Stomach smooth muscle (tissue), 2 donors: ENCODE data around the gene ALKBH3.
A peak's percentile ranks its signal among the peaks of the same experiment; 100 is the strongest.

ENCODE experiments used
- H3K27ac ChIP-seq: one replicate; pipeline ENCODE4 v1.7.0; 2013; ENCODE audit warnings: mild to moderate bottlenecking, low read length, inconsistent platforms
- H3K27me3 ChIP-seq, 2 donors: one replicate each; pipeline ENCODE4 v1.7.0; 2013; ENCODE audit warnings: low read length in 2 of 2; ENCODE audit not compliant: insufficient read depth in 2 of 2, control insufficient read depth in 1 of 2
- H3K36me3 ChIP-seq, 2 donors: one replicate each; pipeline ENCODE4 v1.7.0; 2013; ENCODE audit warnings: low read length in 2 of 2; ENCODE audit not compliant: control insufficient read depth in 2 of 2, insufficient read depth in 2 of 2
- H3K4me1 ChIP-seq: one replicate; pipeline ENCODE4 v1.7.0; 2013; ENCODE audit warnings: low read length; ENCODE audit not compliant: control insufficient read depth, insufficient read depth
- H3K4me3 ChIP-seq, 2 donors: one replicate each; pipeline ENCODE4 v1.7.0; 2013; ENCODE audit warnings: low read length in 2 of 2
- H3K9ac ChIP-seq, 2 donors: one replicate each; pipeline ENCODE4 v1.7.0; 2013; ENCODE audit warnings: low read length in 2 of 2, mild to moderate bottlenecking in 1 of 2
- H3K9me3 ChIP-seq, 2 donors: one replicate each; pipeline ENCODE4 v1.7.0; 2013; ENCODE audit warnings: low read length in 2 of 2; ENCODE audit not compliant: control insufficient read depth in 2 of 2
- donor health status: healthy.
- donor health status: Pancreatic carcinoma.

Gene ALKBH3

DNA sequence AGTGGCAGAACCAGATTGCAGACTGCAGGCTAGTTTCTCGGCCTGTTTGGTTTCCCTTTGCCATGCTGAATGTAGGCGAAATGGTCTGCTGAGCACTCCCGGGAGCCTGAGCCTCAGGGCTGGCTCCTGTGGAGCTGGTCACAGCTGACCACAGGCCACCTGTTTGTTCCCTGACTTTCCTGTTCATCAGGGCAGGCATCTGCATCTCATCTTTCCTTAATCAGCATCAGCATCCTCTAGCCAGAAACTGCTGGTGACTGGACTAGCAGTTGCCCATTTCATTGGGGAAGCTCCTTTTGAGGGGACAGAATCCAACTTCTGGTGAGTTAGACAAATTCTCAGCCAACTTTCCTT lies 41.6 kb downstream of the ALKBH3 start:
- peak overlapping the region; percentile 95 for H3K27ac ChIP-seq
- peaks cover 4 to 9% of the 10 kb centered on the region in 2 donors for H3K36me3 ChIP-seq
- peak overlapping the region in 1 of 2 donors; percentile 62 for H3K4me3 ChIP-seq
- H3K9ac ChIP-seq: peak overlapping the region; percentile 44 to 58
- peaks cover 78% of the 10 kb centered on the region for H3K4me1 ChIP-seq
- H3K9me3 ChIP-seq: no peaks in the 10 kb centered on the region
- no peaks in the 10 kb centered on the region for H3K27me3 ChIP-seq

DNA sequence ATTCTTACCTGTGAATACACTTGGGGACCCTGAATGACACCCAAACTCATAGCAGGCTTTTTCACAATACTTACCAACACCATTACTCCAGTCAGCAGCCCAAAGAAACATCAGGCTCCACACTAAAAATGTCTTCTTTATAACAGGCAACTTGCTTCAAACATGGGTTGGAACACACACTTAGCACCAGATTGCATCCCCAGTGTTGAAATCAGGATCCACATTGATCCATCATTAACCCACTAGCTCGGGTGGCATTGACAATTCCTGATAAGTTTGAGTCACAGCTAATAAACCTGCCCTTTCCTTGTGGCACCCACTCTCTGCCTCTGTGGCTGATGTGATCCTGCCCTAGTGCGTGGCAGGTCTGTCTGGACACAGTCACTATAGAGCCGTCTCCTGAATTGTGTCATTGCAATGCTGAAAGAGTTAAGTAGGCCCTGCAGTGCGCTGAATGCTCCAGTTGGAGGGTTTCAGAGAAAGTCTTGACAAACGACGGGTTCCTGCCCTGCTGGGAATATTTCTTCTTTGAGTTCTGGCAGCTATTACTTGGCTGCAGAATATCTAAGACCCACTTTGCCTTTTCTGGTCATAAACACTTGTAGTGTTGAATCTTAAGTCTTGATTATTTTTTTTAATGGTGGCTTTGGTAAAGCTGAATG lies 42.2 kb downstream of the ALKBH3 start:
- Histone ChIP-seq H3K4me3 (peak overlapping the region in 1 of 2 donors; percentile 24), H3K4me1 (peaks cover 78% of the 10 kb centered on the region), H3K9me3 (no peaks in the 10 kb centered on the region)

DNA sequence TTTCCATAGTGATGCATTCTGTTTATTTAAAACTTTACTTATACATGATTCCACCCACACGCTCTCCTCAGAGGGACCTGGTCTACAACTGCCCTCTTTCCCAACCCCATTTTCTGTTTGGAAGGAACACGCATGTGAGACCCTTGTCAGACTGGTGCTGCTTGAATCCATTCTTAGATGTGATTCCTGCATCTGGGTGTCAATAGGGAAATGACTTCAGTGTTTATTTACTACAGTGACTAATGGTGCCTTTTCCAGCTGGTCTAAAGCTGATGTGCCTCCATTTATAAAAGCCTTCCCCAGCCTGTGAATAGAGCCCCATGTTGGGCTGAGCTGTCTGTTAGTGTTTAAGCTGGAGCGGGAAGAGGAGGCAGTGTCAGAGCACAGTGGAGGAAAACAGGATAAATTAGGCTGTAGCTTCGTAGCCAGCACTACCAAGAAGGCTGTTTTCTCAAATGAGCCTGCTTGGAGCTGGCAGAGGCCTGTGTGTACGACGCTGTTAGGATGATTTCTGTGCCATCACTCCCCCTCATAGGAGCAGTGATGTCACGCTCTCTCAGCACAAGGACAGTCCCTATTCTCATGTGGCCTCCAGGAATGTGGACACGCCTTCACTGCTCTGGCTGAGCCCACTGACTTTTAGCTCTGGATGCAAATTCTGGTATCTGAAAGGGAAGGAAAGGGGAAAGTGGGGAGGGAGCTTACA lies 42.9 kb downstream of the ALKBH3 start:
- H3K4me1 ChIP-seq: peaks cover 78% of the 10 kb centered on the region
- no peaks in the 10 kb centered on the region for H3K9me3 ChIP-seq

More for the DNA sequence above, 42.2 kb downstream of the ALKBH3 start:
- no peaks in the 10 kb centered on the region for H3K27me3 ChIP-seq
- peaks cover 4 to 9% of the 10 kb centered on the region in 2 donors for H3K36me3 ChIP-seq
- peak overlapping the region; percentile 95 for H3K27ac ChIP-seq
- peak overlapping the region; percentile 29 to 44 for H3K9ac ChIP-seq

DNA sequence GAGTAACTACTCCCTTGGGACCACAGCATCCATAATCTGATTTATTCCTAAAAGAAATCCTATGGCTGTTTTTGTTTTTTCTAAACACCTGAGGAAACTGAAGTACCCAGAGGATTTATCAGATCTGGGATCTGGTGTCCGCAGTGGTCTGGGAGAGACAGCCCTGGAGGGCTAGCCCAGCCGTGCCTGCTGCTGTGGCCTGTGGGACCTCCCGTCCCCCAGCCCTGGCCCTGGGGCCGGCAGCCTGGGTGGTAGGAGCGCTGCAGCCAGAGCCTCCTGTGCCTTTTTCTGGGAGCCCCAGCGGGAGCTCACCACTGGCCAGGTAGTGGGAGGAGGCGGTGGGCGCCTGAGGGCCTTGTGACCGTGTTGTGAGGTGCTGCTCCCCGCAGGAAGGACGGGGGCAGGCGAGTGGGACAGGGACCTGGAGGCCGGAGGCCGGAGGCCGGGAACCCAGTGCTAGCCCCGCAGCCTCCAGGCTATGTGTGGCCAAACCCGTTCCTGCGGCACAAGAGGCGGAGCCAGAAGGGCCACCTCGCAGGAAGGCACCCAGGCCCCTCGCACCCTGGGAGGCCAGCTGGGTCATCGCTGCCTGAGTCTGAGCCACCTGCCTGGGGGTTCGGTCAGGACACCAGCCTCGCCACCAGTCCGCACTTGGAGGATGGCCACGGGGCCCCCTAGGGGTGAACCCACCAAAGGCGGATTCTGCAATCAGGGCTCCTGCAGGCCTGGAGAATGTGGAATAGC lies 43.7 kb downstream of the ALKBH3 start:
- H3K27ac ChIP-seq: peak overlapping the region; percentile 95
- H3K27me3 ChIP-seq: no peaks in the 10 kb centered on the region
- peaks cover 73% of the 10 kb centered on the region for H3K4me1 ChIP-seq
- no peaks in the 10 kb centered on the region for H3K9me3 ChIP-seq
- H3K36me3 ChIP-seq: peaks cover 0 to 6% of the 10 kb centered on the region in 2 donors
- peak overlapping the region; percentile 59 to 68 for H3K9ac ChIP-seq
- peak overlapping the region in 1 of 2 donors; percentile 35 for H3K4me3 ChIP-seq

More for the DNA sequence above, 42.9 kb downstream of the ALKBH3 start:
- Histone ChIP-seq H3K36me3 (peaks cover 0 to 9% of the 10 kb centered on the region in 2 donors), H3K27me3 (no peaks in the 10 kb centered on the region), H3K9ac (peak overlapping the region; percentile 59 to 68), H3K27ac (peak overlapping the region; percentile 95), H3K4me3 (peak overlapping the region in 1 of 2 donors; percentile 35)

DNA sequence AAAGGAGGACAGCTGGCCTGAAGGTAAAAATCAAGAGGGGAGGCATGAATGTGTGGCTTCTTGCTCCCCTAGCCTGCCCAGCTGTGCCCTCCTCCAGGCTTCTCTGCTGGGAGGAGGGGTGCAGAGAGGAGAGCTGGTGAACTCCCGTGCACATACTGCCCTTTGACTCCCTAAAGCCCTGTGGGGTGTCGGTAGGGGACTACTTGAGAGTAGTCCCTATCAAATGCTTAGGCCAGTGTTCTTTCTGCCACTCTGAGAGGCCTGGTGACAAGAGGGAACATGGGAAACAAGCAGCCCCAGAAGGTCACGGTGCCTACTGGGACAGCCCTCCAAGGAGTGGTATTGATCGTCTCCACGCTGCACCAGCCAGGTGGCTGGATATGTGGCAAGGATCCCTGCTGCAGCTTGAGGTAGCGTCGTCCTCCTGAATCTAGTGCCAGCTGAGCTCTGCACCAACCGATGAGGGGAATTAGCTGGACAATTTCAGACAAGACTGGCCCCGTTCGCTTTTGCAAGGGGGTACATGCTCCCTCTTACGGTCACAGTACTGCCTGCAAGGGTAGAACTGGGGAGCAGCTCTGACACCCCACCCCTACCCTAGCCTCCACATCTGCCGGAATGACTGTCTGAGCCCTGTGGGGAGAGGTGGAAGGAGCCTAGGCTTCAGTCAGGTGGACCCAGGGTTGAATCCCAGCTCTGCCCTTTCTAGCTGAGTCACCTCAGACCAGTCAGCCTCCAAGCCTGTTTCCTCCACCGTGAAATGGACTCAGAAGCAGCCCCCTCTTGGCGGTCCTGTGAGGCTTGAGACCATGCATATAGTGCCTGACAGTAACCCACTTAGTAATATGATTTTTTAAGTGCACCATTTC lies 44.7 kb downstream of the ALKBH3 start:
- no peaks in the 10 kb centered on the region for H3K9me3 ChIP-seq
- H3K36me3 ChIP-seq: no peaks in the 10 kb centered on the region
- peak overlapping the region; percentile 95 for H3K27ac ChIP-seq
- peaks cover 67% of the 10 kb centered on the region for H3K4me1 ChIP-seq
- no peak overlapping the region for H3K4me3 ChIP-seq
- H3K27me3 ChIP-seq: no peaks in the 10 kb centered on the region
- no peak overlapping the region for H3K9ac ChIP-seq

DNA sequence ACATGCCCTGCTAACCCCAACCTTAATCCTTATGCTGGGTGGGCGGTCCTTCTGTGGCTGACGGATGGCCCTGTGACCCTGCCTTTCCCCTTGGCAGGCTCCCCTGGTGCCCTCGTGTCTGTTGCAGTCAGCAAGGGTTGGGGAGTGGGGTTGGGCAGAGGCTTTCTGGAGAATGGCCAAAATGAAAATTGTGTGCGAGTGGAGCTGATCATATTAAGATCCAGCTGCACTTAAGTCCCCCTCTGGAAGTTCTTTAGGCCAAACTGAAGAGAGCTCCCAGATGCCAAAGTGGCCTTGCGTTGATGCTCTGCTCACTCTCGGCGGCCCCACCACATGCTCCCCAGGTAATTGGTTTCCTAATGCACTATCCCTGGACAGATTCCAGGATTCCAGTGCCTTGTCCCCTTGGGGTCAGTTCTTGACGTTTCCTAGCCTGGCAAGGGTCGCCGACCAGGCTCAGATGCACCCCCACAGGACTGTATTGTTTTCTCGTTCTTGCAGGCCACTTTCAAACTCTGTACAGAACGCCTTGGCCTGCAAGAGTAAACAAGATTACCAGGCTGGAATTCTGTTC lies 45.4 kb downstream of the ALKBH3 start:
- Histone ChIP-seq H3K9ac (no peak overlapping the region), H3K36me3 (no peaks in the 10 kb centered on the region), H3K9me3 (no peaks in the 10 kb centered on the region), H3K4me3 (no peak overlapping the region), H3K27ac (peak overlapping the region; percentile 95), H3K27me3 (no peaks in the 10 kb centered on the region), H3K4me1 (peaks cover 60% of the 10 kb centered on the region)

DNA sequence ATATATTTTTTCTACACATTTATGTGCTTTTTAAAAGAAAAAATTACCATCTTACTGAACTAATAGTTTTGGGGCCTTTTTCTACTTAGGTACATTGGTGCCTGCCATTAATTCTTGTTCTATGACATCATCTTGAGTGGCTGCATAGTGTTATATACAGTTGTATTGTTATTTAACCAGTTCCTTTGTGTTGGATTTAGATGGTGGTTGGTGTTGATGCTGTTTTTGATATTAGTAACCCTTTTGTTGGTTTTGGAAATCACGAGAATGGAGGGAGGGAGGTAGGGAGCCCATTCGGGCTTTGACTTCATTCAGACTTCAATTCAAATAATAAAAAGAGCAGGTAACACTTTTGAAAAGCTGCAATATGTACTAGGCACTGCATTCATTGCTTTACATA lies 46.4 kb downstream of the ALKBH3 start:
- no peaks in the 10 kb centered on the region for H3K9me3 ChIP-seq
- peaks cover 49% of the 10 kb centered on the region for H3K4me1 ChIP-seq

DNA sequence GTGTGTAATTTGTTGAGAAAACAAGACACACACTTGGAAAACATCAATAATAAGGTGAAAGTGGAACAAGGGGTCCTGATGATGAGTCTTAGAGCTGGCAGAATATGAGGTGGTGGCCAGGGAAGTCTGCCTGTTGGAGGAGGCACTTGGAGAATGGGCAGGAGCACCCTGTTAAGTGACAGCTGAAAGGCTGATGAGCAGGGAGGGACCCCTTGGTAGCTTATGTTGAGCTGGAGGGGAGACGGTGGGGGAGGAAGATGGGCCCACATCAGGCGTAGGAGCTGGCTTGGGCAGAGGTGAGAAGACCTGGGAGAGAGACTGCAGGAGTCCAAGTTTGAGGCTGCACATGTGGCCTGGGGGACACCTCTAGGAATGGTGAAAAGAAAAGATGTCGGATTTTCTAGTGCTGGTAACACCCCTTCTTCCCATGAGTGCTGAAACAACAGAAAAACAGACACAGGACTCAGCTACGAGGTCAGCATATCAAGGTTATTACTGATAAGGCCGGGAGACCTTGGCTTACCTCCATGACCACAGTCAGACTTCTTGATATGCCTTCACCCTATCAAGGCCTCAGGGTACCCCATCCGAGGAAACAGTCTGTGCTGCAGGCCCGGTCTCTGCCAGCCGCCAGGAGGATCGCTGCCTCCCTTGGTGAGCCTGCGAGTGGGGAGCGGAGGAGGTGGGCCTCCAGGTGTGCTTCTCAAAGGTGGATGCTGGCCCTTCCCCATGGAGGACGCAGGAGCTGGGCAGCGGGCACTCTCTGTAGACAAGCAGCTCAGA lies 47.5 kb downstream of the ALKBH3 start:
- Histone ChIP-seq H3K36me3 (no peaks in the 10 kb centered on the region), H3K4me1 (peaks cover 39% of the 10 kb centered on the region), H3K4me3 (no peak overlapping the region), H3K27me3 (no peaks in the 10 kb centered on the region), H3K9me3 (no peaks in the 10 kb centered on the region), H3K9ac (no peak overlapping the region), H3K27ac (peak overlapping the region; percentile 31)

More for the DNA sequence above, 46.4 kb downstream of the ALKBH3 start:
- no peaks in the 10 kb centered on the region for H3K36me3 ChIP-seq
- no peak overlapping the region for H3K27ac ChIP-seq
- H3K27me3 ChIP-seq: no peaks in the 10 kb centered on the region
- no peak overlapping the region for H3K4me3 ChIP-seq
- no peak overlapping the region for H3K9ac ChIP-seq

DNA sequence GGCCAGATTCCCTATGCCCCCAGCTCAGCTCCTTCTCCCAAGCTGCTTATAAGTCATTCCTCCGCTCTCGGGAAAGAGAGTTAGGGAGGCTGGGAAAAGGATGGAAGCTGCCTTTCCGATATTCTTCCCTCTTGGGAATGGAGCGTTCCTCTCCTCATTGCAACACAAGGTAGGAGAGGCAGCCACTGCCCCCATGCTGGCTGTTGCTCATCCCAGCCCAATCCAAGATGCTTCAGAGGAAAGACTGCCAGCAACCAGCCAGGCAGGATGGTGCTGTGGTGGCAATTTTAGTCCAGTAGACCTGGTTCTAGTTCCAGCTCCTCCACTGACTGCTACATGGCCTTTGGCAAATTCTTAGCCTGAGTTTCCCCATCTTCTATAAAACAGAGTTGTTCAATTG lies 48.1 kb downstream of the ALKBH3 start:
- Histone ChIP-seq H3K27me3 (no peaks in the 10 kb centered on the region), H3K9me3 (no peaks in the 10 kb centered on the region), H3K9ac (no peak overlapping the region), H3K4me3 (no peak overlapping the region), H3K36me3 (no peaks in the 10 kb centered on the region), H3K4me1 (peaks cover 33% of the 10 kb centered on the region), H3K27ac (no peak overlapping the region)
